Measurements from ENCODE around the gene NUDT3. TPM values are rescaled to one million over a fixed set of nuclear protein-coding genes. Genes with fewer than 3 reads are reported as not detected.

NUDT3 gene
- total and polyA plus RNA-seq, 9 of the 15 experiments (the other 6 are each of a cell fraction or from before 2014, with no cell fraction given), result 5.4 to 81.2 (median 56.4) TPM

GRCh38 chr6:34237722-34238584 lies 154.5 kb downstream of the NUDT3 start (continued):
- TF ChIP-seq ERF (CRISPR knock-in tag; IDR thresholded peaks at IDR 0.05), result no peak
- no peak for TF ChIP-seq ZNF583 (CRISPR knock-in tag; IDR thresholded peaks at IDR 0.05)
- no peak for TF ChIP-seq ZNF518B (CRISPR knock-in tag; IDR thresholded peaks at IDR 0.05)
- TF ChIP-seq TAF15 (IDR thresholded peaks at IDR 0.05; ENCODE audit: low read depth, low read length), result no peak
- no peak for TF ChIP-seq SREBF1 (IDR thresholded peaks at IDR 0.05; ENCODE audit: borderline replicate concordance, low read depth, low read length)
- TF ChIP-seq RBM14 (IDR thresholded peaks at IDR 0.05; ENCODE audit: borderline replicate concordance, insufficient read depth, low read depth, low read length), result 0 out of 2 replicates have a peak, but pooled peaks have one; percentile 50
- peak; percentile 69 for TF ChIP-seq ZNF24 (IDR thresholded peaks at IDR 0.05)
- no peak for TF ChIP-seq ZNF398 (CRISPR knock-in tag; IDR thresholded peaks at IDR 0.05)
- no peak for TF ChIP-seq TFE3 (CRISPR knock-in tag; IDR thresholded peaks at IDR 0.05)
- no peak for TF ChIP-seq ZNF277 (CRISPR knock-in tag; IDR thresholded peaks at IDR 0.05; ENCODE audit: borderline replicate concordance)
- TF ChIP-seq TSHZ1 (CRISPR knock-in tag; IDR thresholded peaks at IDR 0.05), result no peak
